ENCODE measurements around the gene KSR1.

DNA sequence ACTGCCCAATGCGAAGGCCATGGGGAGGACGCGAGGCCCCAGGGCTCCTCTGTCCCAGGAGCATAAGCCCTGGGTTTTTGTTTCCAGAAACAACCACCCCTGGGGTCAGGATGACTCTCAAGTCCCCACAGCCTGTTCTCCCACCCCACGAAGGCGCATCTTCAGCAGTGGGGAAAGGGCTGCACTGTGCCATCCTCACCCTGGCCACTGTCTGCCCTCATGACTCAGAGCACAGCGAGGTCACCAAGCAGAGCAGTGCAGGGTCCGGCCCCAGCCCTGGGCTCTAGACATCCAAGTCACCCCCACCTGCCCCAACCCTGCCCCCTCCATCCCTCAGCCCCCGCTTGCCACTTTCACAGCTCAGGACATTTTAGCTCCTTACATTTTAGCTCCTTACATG lies 22.7 kb upstream of the KSR1 start:
- no peak for TF ChIP-seq CTCF (IDR thresholded peaks at IDR 0.05; ENCODE audit: low read depth, low read length)
- no peak for TF ChIP-seq EZH2phosphoT487 (IDR thresholded peaks at IDR 0.05; ENCODE audit: low read depth)

All from OCI-LY3 (cell line).